NCI-H510A (cell line): ENCODE results near the gene MYO1H.
A peak's percentile ranks its signal among the peaks of the same experiment; 100 is the strongest.

Experiments
- DNase-seq: peaks from one replicate; lab custom pipeline; 2025; lab: John Stamatoyannopoulos, UW

The MYO1H gene

GRCh38 chr12:109448272-109448671, 100.6 kb downstream of the MYO1H start:
- no peak for DNase-seq

- DNase-seq = no peak
These were observed 101.1 kb downstream of the MYO1H start for GRCh38 chr12:109448707-109449390.

- DNase-seq = no peak
These were observed 102.3 kb downstream of the MYO1H start for GRCh38 chr12:109449845-109450532.

- no peak for DNase-seq
These were observed 103.3 kb downstream of the MYO1H start for GRCh38 chr12:109450980-109451379.

- DNase-seq = no peak
These were observed 103.7 kb downstream of the MYO1H start for GRCh38 chr12:109451400-109451799.

GRCh38 chr12:109452489-109452888, 104.8 kb downstream of the MYO1H start:
- DNase-seq = no peak

GRCh38 chr12:109455706-109456105, 108.0 kb downstream of the MYO1H start:
- no peak for DNase-seq

GRCh38 chr12:109458086-109458485, 110.4 kb downstream of the MYO1H start:
- no peak for DNase-seq

- DNase-seq = no peak
These were observed 111.1 kb downstream of the MYO1H start for GRCh38 chr12:109458771-109459208.

- no peak for DNase-seq
These were observed 111.5 kb downstream of the MYO1H start for GRCh38 chr12:109459247-109459646.

- no peak for DNase-seq
These were observed 112.8 kb downstream of the MYO1H start for GRCh38 chr12:109460538-109460937.

GRCh38 chr12:109461049-109461845, 113.5 kb downstream of the MYO1H start:
- DNase-seq = no peak

GRCh38 chr12:109461846-109462756, 114.4 kb downstream of the MYO1H start:
- DNase-seq = peak; percentile 31

GRCh38 chr12:109462868-109463692, 115.4 kb downstream of the MYO1H start:
- no peak for DNase-seq

GRCh38 chr12:109463756-109464155, 116.1 kb downstream of the MYO1H start:
- DNase-seq = no peak

GRCh38 chr12:109464642-109465351, 117.1 kb downstream of the MYO1H start:
- DNase-seq = no peak

- no peak for DNase-seq
These were observed 118.6 kb downstream of the MYO1H start for GRCh38 chr12:109466305-109466704.

GRCh38 chr12:109466821-109467220, 119.1 kb downstream of the MYO1H start:
- DNase-seq = no peak

- DNase-seq = no peak
These were observed 120.4 kb downstream of the MYO1H start for GRCh38 chr12:109467978-109468676.

- no peak for DNase-seq
These were observed 121.8 kb downstream of the MYO1H start for GRCh38 chr12:109469517-109469916.
